Lung (tissue), 12 donors: Measurements from ENCODE around the gene CDX1. TPM values are rescaled to one million over a fixed set of nuclear protein-coding genes. Genes with fewer than 3 reads are reported as not detected.

ENCODE experiments used
- ATAC-seq: fragments of 200-7000 bp; cut with Tn5 transposase; one replicate; pipeline ENCODE4 v1.9.1; 2020; ENCODE audit warnings: moderate number of reproducible peaks; ENCODE audit not compliant: insufficient read depth, low FRiP score
- DNase-seq, 3 donors: peaks; one replicate each; pipeline ENCODE4 v3.0.0-alpha.2; 2013 to 2017
- H3K27ac ChIP-seq, 2 donors: one replicate each; pipeline ENCODE4 v1.5.1; 2013; ENCODE audit warnings: mild to moderate bottlenecking in 2 of 2, moderate library complexity in 2 of 2, control low read depth in 1 of 2, inconsistent platforms in 1 of 2, low read depth in 1 of 2, low read length in 1 of 2
- H3K27me3 ChIP-seq, 3 donors: one replicate each; pipeline ENCODE4 v1.5.1; 2013; ENCODE audit warnings: low read length in 2 of 3; ENCODE audit not compliant: control insufficient read depth in 3 of 3, insufficient read depth in 3 of 3
- H3K36me3 ChIP-seq, 4 donors: one replicate each; pipeline ENCODE4 v1.5.1; 2013; ENCODE audit warnings: low read length in 4 of 4, mild to moderate bottlenecking in 1 of 4, moderate library complexity in 1 of 4; ENCODE audit not compliant: control insufficient read depth in 4 of 4, insufficient read depth in 4 of 4
- H3K4me1 ChIP-seq, 5 donors: one replicate each; pipeline ENCODE4 v1.5.1; 2013; ENCODE audit warnings: low read length in 5 of 5, mild to moderate bottlenecking in 2 of 5, moderate library complexity in 1 of 5; ENCODE audit not compliant: control insufficient read depth in 5 of 5, insufficient read depth in 5 of 5
- H3K4me3 ChIP-seq: one replicate; pipeline ENCODE4 v1.5.1; 2013; ENCODE audit warnings: mild to moderate bottlenecking, control low read depth, moderate library complexity
- H3K9ac ChIP-seq, 2 donors: one replicate each; pipeline ENCODE4 v1.5.1; 2013; ENCODE audit warnings: low read length in 2 of 2, control low read depth in 1 of 2; ENCODE audit not compliant: insufficient read depth in 1 of 2
- H3K9me3 ChIP-seq, 4 donors: one replicate each; pipeline ENCODE4 v1.5.1; 2013; ENCODE audit warnings: low read length in 3 of 4, mild to moderate bottlenecking in 1 of 4, moderate library complexity in 1 of 4; ENCODE audit not compliant: control insufficient read depth in 4 of 4, insufficient read depth in 3 of 4
- WGBS, 2 donors: extraction: QIAGEN DNeasy Blood & Tissue Kit; methylation state at CpG; one replicate each; pipeline ENCODE4 v1.1.7; 2013; 5-methylcytosine and 5-hydroxymethylcytosine counted together
- polyA plus RNA-seq, 2 donors: library from polyadenylated mRNA; stranded (reverse); fragments of 200-250 nt; gene quantifications; one replicate each; pipeline ENCODE4 v1.2.1, GENCODE V29; 2013
- total RNA-seq, 2 donors: library from RNA; depleted of rRNA in 1 of 2; stranded (reverse); fragments of >200 nt in 1 of 2; gene quantifications; one replicate each; pipeline ENCODE4 v1.2.1, GENCODE V29; 2014 to 2021
- TF ChIP-seq, protein P1 (sequence below): IDR thresholded peaks from 2 replicates; pipeline ENCODE4 v1.5.1; 2012; ENCODE audit warnings: mild to moderate bottlenecking; ENCODE audit errors: control extremely low read depth, extremely low read depth
- donor health status: control.
- donor health status: control.
- donor health status: Bipolar disorder and iron deficiency.
- donor health status: healthy.
- donor health status: DM: yes; HTN: yes; CAD: no.

CDX1 gene
- total and polyA plus RNA-seq, 4 donors: 0.09 to 0.43 (median 0.26) TPM

DNA sequence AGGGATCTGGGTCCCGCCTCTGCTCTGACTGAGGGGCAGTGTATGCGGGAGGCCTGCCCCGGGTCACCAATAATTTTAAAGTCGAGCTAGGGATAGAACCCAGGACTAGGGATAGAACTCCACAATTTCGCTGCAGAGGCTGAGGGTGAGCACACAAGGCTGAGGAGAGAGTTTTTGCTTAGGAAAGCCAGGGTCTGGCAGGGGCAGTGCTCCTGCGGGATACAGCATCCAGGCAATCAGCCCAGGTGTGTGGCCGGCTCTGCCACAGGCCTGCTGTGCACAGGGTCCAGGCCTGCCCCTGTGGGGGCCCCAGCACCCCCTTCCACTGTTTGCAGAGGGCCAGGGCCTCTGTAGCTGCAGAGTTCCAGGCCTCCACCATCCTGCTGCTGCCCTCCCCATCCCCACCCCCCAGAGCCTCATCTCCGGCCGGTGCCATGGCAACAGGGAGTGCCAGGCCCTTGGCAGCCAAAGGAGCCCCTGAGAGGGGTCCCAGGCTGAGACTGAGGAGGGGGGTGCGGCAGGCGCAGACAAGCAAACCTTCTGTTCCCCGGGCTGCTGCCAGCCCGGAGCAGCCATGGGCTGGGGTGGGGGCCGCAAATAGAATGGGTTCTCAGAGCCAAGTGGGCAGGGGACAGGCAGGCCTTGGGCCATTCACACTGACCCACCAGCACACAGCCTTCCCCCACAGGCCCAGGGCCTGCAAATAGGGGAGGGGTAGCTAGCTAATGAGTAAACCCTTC is 19.5 kb upstream of the CDX1 start:
- no peak for ATAC-seq
- no peaks in the 10 kb centered on the region for H3K27me3 ChIP-seq
- H3K9ac ChIP-seq: peak overlapping the region in 1 of 2 donors; percentile 14
- peak overlapping the region in 1 of 2 donors; percentile 28 for H3K27ac ChIP-seq
- WGBS, 2 donors: 75 to 88% methylated on average over 13 to 14 of the region's 14 CpGs
- H3K4me3 ChIP-seq: no peak overlapping the region
- DNase-seq: peak; percentile 58 to 86 (median 78)
- TF ChIP-seq, protein P1, sequence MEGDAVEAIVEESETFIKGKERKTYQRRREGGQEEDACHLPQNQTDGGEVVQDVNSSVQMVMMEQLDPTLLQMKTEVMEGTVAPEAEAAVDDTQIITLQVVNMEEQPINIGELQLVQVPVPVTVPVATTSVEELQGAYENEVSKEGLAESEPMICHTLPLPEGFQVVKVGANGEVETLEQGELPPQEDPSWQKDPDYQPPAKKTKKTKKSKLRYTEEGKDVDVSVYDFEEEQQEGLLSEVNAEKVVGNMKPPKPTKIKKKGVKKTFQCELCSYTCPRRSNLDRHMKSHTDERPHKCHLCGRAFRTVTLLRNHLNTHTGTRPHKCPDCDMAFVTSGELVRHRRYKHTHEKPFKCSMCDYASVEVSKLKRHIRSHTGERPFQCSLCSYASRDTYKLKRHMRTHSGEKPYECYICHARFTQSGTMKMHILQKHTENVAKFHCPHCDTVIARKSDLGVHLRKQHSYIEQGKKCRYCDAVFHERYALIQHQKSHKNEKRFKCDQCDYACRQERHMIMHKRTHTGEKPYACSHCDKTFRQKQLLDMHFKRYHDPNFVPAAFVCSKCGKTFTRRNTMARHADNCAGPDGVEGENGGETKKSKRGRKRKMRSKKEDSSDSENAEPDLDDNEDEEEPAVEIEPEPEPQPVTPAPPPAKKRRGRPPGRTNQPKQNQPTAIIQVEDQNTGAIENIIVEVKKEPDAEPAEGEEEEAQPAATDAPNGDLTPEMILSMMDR: no peak
- peaks cover 0 to 73% (median 16%) of the 10 kb centered on the region in 5 donors for H3K4me1 ChIP-seq
- no peaks in the 10 kb centered on the region for H3K9me3 ChIP-seq
- peaks cover 0 to 10% (median 0%) of the 10 kb centered on the region in 4 donors for H3K36me3 ChIP-seq

DNA sequence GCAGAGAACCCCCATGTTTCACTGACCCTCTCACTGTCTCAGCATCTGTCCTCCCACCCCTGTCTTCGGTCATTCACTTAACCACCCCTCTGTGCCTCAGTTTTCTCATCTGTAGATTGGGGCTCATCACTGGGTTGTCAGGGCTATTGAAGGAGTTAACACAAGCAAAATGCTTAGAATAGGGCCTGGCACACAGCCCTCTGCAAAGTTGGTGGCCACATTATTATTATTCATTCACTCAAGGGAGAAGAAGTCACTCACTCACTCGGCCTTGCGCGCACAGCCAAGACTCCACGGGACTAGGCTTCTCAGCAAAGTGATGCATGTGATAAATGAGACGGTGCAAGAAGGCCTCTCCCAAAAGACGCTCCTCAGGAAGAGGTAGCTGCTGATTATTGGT is 18.9 kb upstream of the CDX1 start:
- ATAC-seq (no peak), DNase-seq (no peak)
- Histone ChIP-seq H3K4me1 (peaks cover 0 to 72% (median 11%) of the 10 kb centered on the region in 5 donors), H3K9me3 (no peaks in the 10 kb centered on the region), H3K36me3 (peaks cover 0 to 13% (median 0%) of the 10 kb centered on the region in 4 donors), H3K4me3 (no peak overlapping the region), H3K27me3 (no peaks in the 10 kb centered on the region), H3K9ac (peak overlapping the region in 1 of 2 donors; percentile 14), H3K27ac (peak overlapping the region in 1 of 2 donors; percentile 28)
- 79 to 88% methylated on average over 7 of the region's 7 CpGs for WGBS, 2 donors
- TF ChIP-seq, protein P1: no peak

DNA sequence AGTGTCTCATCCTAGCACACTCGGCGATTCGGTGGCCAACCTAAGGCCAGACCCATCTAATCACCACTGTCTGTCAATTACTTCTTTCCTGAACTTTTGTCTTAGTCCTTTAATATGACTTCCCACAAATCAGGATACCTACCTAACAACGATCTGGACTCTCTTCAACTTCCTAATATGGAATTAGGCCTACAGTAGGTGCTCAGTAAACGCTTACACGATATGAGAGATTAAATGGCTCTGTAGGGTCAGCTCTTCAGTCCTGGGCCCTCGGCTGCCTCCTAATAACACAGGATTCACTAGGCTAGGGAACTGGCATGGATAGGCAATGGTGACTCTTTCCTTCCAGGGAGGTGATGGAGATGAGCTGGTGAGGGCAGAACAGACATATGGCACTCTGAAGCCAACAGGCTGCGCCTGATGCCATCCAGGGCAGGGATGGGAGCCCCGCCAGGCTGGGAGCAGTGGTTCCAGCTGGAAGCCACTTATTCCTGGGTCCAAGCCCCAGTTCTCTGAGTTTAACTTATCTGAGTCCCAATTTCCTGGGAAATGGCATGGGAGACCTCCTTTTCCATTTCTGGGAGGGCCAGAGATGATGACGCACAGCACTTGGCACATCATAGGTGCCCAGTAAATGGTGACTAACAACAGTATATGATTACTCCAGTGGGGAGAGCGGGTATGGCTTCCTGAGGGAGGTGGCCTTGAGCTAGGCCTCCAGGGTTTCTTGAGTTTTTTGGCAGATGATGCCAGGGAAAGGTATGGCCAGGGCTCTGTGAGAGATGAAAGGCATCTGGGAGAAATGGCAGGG is 18.3 kb upstream of the CDX1 start:
- Histone ChIP-seq H3K4me1 (peaks cover 0 to 72% (median 17%) of the 10 kb centered on the region in 5 donors), H3K27ac (peak overlapping the region in 1 of 2 donors; percentile 49), H3K27me3 (no peaks in the 10 kb centered on the region), H3K4me3 (no peak overlapping the region), H3K36me3 (peaks cover 0 to 13% (median under 1%) of the 10 kb centered on the region in 4 donors), H3K9ac (no peak overlapping the region), H3K9me3 (no peaks in the 10 kb centered on the region)
- DNase-seq (no peak), ATAC-seq (no peak)
- WGBS, 2 donors: 84 to 91% methylated on average over 11 of the region's 11 CpGs
- TF ChIP-seq, protein P1: no peak
